Astrocyte (in vitro differentiated cells and primary cell): ENCODE data around the gene NLN.

Experiments used
- CTCF ChIP-seq: IDR thresholded peaks from 2 replicates; pipeline ENCODE4 v1.5.1; 2011; ENCODE audit warnings: low read depth, mild to moderate bottlenecking, inconsistent platforms, low read length, moderate library complexity; ENCODE audit not compliant: insufficient read depth
- EZH2 ChIP-seq: IDR thresholded peaks from 2 replicates; pipeline ENCODE4 v1.6.1; 2012; ENCODE audit warnings: mild to moderate bottlenecking, low read length, inconsistent platforms; ENCODE audit not compliant: insufficient read depth

GRCh38 chr5:65736011-65736410 lies 14.0 kb downstream of the NLN start:
- TF ChIP-seq CTCF = no peak
- no peak for TF ChIP-seq EZH2
